ENCODE results near the gene PHOX2B. TPM values are rescaled to one million over a fixed set of nuclear protein-coding genes. Genes with fewer than 3 reads are reported as not detected.

Gene PHOX2B
- total and polyA plus RNA-seq, 2 of the 4 experiments (the other 2 are of a cell fraction): not detected

DNA sequence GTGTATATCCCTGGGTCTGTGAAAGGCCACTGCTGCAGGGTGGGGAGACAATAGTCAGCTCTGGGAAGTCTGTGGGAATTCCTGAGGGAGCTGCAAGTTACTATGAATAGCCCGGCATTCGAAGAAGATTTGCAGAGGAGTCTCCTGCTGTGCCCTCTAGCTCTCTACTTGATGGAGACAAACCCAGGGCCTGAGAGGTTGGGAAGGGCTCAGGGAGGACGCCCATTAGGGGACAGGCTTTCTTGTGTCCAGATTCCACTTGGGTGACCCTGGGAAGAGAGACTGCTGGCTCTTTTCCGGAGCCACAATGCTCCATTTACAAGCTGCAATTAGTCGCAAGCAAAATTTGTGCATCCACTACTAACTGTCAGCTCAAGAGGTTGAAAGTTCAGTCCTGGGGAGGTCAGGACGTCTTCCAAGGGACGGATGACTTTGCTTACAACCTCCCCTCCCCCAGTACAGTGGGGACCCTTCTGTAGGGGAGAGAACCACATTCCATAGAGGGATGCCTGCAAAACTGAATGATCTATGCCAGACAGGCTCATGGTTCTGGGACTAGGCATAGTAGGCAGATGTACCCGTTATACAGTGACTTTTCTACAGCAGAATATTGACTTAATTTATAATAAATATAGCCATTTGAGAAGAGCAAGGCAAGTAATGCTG is 48.2 kb upstream of the PHOX2B start:
- Histone ChIP-seq H3K9ac (ENCODE audit: low read depth, low read length) (no peak overlapping the region), H2AK9ac (replicated peaks; ENCODE audit: low read depth, low read length, poor library complexity) (no peak overlapping the region), H3K4me1 (ENCODE audit: control insufficient read depth, insufficient read depth, low read length) (no peaks in the 10 kb centered on the region), H3K79me1 (ENCODE audit: low read depth in 1 of 2, low read length in 2 of 2) (no peaks in the 10 kb centered on the region), H2AK5ac (ENCODE audit: low read depth, low read length) (no peak overlapping the region), H3K18ac (ENCODE audit: low read depth, low read length) (no peak overlapping the region), H2BK5ac (ENCODE audit: low read depth, low read length, poor library complexity, severe bottlenecking) (no peak overlapping the region), H3K27ac (ENCODE audit: insufficient read depth, low read length) (no peak overlapping the region), H3K36me3 (ENCODE audit: control insufficient read depth, insufficient read depth, low read length) (no peaks in the 10 kb centered on the region), H4K20me1 (ENCODE audit: insufficient read depth, low read length) (no peaks in the 10 kb centered on the region), H3K23ac (ENCODE audit: low read depth, low read length) (no peak overlapping the region), H3K4me2 (ENCODE audit: low read depth, low read length) (no peak overlapping the region), H3K9me1 (ENCODE audit: insufficient read depth, low read length) (no peaks in the 10 kb centered on the region), H4K8ac (ENCODE audit: low read depth in 2 of 2, low read length in 2 of 2) (no peak overlapping the region), H3K4me3 (ENCODE audit: insufficient read depth, low read depth, low read length) (no peak overlapping the region), H2BK20ac (ENCODE audit: low read depth, low read length) (no peak overlapping the region), H3K4ac (ENCODE audit: low read depth, low read length) (no peak overlapping the region), H3K56ac (ENCODE audit: extremely low read depth, insufficient read depth, low read length) (no peak overlapping the region), H4K5ac (ENCODE audit: low read depth, low read length) (no peak overlapping the region), H2BK120ac (ENCODE audit: low read depth, low read length) (no peak overlapping the region), H3K9me3 (ENCODE audit: control insufficient read depth, insufficient read depth, low read length) (no peaks in the 10 kb centered on the region), H2AFZ (replicated peaks; ENCODE audit: low read length, poor library complexity) (no peak overlapping the region), H3K14ac (replicated peaks; ENCODE audit: low read depth, low read length) (no peak overlapping the region), H2BK15ac (ENCODE audit: low read depth, low read length) (no peak overlapping the region), H3K27me3 (ENCODE audit: control insufficient read depth, insufficient read depth, low read length) (peaks cover 13% of the 10 kb centered on the region), H4K91ac (ENCODE audit: insufficient read depth, low read depth, low read length) (no peak overlapping the region)
- in situ Hi-C loops (cut with MboI; ENCODE audit: low sequenced_read_pairs): no loop called here
- no peak for DNase-seq
- TF ChIP-seq ELK1 (IDR thresholded peaks at IDR 0.05; ENCODE audit: borderline replicate concordance, low read depth, low read length) (no peak), SMC3 (IDR thresholded peaks at IDR 0.05; ENCODE audit: low read depth, low read length) (no peak), CTCF (conservative IDR thresholded peaks at IDR 0.05; ENCODE audit: low read depth, low read length) (no peak), BHLHE40 (IDR thresholded peaks at IDR 0.05; ENCODE audit: low read depth, low read length) (no peak), FOS (IDR thresholded peaks at IDR 0.05; ENCODE audit: low read depth, low read length) (no peak)
- TF ChIP-seq, protein P1, sequence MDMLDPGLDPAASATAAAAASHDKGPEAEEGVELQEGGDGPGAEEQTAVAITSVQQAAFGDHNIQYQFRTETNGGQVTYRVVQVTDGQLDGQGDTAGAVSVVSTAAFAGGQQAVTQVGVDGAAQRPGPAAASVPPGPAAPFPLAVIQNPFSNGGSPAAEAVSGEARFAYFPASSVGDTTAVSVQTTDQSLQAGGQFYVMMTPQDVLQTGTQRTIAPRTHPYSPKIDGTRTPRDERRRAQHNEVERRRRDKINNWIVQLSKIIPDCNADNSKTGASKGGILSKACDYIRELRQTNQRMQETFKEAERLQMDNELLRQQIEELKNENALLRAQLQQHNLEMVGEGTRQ (IDR thresholded peaks at IDR 0.05; ENCODE audit: low read depth, low read length): no peak
- ChIA-PET POLR2A (ENCODE audit: unreplicated experiment) (no interaction called here), CTCF (no interaction called here)
- dilution Hi-C loops (cut with HindIII; ENCODE audit: low sequenced_read_pairs, unreplicated experiment): no loop called here
- intact Hi-C loops (cut with micrococcal nuclease): no loop called here
- no peak for ATAC-seq (ENCODE audit: low read depth)
- no TSS peak for BruUV-seq (replicated peaks)
- no CpG with 5 or more reads among the region's 8 CpGs for WGBS, 2 experiments (ENCODE audit: extremely low coverage in 2 of 2, insufficient read length in 1 of 2)

All from IMR-90 (cell line).